ENCODE results near the gene RSBN1.
A peak's percentile ranks its signal among the peaks of the same experiment; 100 is the strongest.

The RSBN1 gene

DNA sequence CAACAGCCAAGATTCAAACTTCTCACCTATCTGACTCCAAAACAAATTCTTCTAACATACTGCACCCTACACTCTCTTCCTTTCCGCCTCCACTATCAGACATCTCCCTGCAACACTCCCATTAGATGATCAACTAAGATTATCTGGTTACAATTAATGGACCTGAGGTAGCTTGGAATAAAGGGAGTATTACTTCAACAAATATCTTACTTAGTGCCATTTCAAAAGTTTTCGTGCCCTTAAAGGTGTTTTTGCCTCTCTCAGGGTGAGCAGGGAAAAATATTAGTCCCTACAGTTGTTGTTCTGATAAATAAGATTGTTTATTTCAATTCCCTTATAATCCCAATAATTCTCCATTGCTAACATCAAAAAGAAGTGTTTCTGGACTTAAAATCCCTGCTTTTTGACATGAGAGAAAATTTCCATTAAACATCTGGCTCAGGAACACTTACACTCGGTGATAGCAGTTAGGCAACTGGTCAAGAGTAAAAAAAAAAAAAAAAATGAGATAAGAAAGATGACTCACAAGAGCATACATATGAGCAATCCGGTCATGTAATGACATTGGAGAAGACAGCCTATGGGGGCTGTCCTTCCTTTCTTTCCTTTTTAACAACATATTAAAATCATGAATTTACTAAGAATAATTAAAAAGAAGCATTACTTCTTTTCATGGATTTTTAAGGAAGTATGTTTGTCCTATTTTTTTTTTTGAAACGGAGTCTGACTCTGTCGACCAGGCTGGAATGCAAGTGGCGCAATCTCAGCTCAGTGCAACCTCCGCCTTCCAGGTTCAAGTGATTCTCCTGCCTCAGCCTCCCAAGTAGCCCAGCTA lies 7.6 kb downstream of the RSBN1 start (continued):
- TF ChIP-seq ZNF335 (tag by site-specific recombination; conservative IDR thresholded peaks at IDR 0.05) (peak; percentile 38; the same call in 1 of the 2 replicates), KLF8 (tag by site-specific recombination; IDR thresholded peaks at IDR 0.05) (peak; percentile 65), ZNF239 (tag by site-specific recombination; IDR thresholded peaks at IDR 0.05) (no peak), FEZF1 (tag by site-specific recombination; IDR thresholded peaks at IDR 0.05) (peak; percentile 83), ZNF624 (tag by site-specific recombination; IDR thresholded peaks at IDR 0.05) (no peak), BCL11A (tag by site-specific recombination; IDR thresholded peaks at IDR 0.05; ENCODE audit: low read depth) (peak; percentile 87; the same call in 1 of the 2 replicates), TRIM28 (IDR thresholded peaks at IDR 0.05; ENCODE audit: borderline replicate concordance, low read length) (peak; percentile 70; the same call in 1 of the 2 replicates), ZNF747 (tag by site-specific recombination; IDR thresholded peaks at IDR 0.05) (no peak), ZSCAN16 (tag by site-specific recombination; IDR thresholded peaks at IDR 0.05) (no peak), ZNF121 (tag by site-specific recombination; IDR thresholded peaks at IDR 0.05) (no peak), ZNF621 (tag by site-specific recombination; IDR thresholded peaks at IDR 0.05) (no peak), ZNF114 (tag by site-specific recombination; IDR thresholded peaks at IDR 0.05) (no peak), ZNF837 (tag by site-specific recombination; IDR thresholded peaks at IDR 0.05) (no peak), KLF9 (tag by site-specific recombination; IDR thresholded peaks at IDR 0.05; ENCODE audit: low read depth) (no peak), ZNF660 (tag by site-specific recombination; IDR thresholded peaks at IDR 0.05) (0 out of 2 replicates have a peak, but pooled peaks have one; percentile 48), ZNF292 (tag by site-specific recombination; IDR thresholded peaks at IDR 0.05; ENCODE audit: borderline replicate concordance, low read depth) (no peak), PRDM1 (tag by site-specific recombination; IDR thresholded peaks at IDR 0.05) (peak; percentile 65), ZNF571 (tag by site-specific recombination; IDR thresholded peaks at IDR 0.05) (no peak)
- TF ChIP-seq, protein P1, sequence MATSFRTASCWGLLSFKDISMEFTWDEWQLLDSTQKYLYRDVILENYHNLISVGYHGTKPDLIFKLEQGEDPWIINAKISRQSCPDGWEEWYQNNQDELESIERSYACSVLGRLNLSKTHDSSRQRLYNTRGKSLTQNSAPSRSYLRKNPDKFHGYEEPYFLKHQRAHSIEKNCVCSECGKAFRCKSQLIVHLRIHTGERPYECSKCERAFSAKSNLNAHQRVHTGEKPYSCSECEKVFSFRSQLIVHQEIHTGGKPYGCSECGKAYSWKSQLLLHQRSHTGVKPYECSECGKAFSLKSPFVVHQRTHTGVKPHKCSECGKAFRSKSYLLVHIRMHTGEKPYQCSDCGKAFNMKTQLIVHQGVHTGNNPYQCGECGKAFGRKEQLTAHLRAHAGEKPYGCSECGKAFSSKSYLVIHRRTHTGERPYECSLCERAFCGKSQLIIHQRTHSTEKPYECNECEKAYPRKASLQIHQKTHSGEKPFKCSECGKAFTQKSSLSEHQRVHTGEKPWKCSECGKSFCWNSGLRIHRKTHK (tag by site-specific recombination; IDR thresholded peaks at IDR 0.05), result no peak
- TF ChIP-seq, protein P2, sequence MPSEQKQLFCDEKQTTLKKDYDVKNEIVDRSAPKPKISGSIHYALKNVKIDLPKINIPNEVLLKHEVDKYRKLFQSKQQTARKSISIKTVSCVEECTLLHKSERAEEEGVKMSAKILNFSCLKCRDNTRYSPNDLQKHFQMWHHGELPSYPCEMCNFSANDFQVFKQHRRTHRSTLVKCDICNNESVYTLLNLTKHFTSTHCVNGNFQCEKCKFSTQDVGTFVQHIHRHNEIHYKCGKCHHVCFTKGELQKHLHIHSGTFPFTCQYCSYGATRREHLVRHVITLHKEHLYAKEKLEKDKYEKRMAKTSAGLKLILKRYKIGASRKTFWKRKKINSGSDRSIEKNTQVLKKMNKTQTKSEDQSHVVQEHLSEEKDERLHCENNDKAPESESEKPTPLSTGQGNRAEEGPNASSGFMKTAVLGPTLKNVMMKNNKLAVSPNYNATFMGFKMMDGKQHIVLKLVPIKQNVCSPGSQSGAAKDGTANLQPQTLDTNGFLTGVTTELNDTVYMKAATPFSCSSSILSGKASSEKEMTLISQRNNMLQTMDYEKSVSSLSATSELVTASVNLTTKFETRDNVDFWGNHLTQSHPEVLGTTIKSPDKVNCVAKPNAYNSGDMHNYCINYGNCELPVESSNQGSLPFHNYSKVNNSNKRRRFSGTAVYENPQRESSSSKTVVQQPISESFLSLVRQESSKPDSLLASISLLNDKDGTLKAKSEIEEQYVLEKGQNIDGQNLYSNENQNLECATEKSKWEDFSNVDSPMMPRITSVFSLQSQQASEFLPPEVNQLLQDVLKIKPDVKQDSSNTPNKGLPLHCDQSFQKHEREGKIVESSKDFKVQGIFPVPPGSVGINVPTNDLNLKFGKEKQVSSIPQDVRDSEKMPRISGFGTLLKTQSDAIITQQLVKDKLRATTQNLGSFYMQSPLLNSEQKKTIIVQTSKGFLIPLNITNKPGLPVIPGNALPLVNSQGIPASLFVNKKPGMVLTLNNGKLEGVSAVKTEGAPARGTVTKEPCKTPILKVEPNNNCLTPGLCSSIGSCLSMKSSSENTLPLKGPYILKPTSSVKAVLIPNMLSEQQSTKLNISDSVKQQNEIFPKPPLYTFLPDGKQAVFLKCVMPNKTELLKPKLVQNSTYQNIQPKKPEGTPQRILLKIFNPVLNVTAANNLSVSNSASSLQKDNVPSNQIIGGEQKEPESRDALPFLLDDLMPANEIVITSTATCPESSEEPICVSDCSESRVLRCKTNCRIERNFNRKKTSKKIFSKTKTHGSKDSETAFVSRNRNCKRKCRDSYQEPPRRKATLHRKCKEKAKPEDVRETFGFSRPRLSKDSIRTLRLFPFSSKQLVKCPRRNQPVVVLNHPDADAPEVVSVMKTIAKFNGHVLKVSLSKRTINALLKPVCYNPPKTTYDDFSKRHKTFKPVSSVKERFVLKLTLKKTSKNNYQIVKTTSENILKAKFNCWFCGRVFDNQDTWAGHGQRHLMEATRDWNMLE (tag by site-specific recombination; conservative IDR thresholded peaks at IDR 0.05; ENCODE audit: low read depth), result 0 out of 2 replicates have a peak, but pooled peaks have one; percentile 24
- TF ChIP-seq, protein P3, sequence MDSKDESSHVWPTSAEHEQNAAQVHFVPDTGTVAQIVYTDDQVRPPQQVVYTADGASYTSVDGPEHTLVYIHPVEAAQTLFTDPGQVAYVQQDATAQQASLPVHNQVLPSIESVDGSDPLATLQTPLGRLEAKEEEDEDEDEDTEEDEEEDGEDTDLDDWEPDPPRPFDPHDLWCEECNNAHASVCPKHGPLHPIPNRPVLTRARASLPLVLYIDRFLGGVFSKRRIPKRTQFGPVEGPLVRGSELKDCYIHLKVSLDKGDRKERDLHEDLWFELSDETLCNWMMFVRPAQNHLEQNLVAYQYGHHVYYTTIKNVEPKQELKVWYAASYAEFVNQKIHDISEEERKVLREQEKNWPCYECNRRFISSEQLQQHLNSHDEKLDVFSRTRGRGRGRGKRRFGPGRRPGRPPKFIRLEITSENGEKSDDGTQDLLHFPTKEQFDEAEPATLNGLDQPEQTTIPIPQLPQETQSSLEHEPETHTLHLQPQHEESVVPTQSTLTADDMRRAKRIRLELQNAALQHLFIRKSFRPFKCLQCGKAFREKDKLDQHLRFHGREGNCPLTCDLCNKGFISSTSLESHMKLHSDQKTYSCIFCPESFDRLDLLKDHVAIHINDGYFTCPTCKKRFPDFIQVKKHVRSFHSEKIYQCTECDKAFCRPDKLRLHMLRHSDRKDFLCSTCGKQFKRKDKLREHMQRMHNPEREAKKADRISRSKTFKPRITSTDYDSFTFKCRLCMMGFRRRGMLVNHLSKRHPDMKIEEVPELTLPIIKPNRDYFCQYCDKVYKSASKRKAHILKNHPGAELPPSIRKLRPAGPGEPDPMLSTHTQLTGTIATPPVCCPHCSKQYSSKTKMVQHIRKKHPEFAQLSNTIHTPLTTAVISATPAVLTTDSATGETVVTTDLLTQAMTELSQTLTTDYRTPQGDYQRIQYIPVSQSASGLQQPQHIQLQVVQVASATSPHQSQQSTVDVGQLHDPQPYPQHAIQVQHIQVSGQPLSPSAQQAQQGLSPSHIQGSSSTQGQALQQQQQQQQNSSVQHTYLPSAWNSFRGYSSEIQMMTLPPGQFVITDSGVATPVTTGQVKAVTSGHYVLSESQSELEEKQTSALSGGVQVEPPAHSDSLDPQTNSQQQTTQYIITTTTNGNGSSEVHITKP (tag by site-specific recombination; IDR thresholded peaks at IDR 0.05), result peak; percentile 26
- TF ChIP-seq, protein P4, sequence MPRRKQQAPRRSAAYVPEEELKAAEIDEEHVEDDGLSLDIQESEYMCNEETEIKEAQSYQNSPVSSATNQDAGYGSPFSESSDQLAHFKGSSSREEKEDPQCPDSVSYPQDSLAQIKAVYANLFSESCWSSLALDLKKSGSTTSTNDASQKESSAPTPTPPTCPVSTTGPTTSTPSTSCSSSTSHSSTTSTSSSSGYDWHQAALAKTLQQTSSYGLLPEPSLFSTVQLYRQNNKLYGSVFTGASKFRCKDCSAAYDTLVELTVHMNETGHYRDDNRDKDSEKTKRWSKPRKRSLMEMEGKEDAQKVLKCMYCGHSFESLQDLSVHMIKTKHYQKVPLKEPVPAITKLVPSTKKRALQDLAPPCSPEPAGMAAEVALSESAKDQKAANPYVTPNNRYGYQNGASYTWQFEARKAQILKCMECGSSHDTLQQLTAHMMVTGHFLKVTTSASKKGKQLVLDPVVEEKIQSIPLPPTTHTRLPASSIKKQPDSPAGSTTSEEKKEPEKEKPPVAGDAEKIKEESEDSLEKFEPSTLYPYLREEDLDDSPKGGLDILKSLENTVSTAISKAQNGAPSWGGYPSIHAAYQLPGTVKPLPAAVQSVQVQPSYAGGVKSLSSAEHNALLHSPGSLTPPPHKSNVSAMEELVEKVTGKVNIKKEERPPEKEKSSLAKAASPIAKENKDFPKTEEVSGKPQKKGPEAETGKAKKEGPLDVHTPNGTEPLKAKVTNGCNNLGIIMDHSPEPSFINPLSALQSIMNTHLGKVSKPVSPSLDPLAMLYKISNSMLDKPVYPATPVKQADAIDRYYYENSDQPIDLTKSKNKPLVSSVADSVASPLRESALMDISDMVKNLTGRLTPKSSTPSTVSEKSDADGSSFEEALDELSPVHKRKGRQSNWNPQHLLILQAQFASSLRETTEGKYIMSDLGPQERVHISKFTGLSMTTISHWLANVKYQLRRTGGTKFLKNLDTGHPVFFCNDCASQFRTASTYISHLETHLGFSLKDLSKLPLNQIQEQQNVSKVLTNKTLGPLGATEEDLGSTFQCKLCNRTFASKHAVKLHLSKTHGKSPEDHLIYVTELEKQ (tag by site-specific recombination; IDR thresholded peaks at IDR 0.05; ENCODE audit: borderline replicate concordance), result 0 out of 2 replicates have a peak, but pooled peaks have one; percentile 43
- TF ChIP-seq, protein P5, sequence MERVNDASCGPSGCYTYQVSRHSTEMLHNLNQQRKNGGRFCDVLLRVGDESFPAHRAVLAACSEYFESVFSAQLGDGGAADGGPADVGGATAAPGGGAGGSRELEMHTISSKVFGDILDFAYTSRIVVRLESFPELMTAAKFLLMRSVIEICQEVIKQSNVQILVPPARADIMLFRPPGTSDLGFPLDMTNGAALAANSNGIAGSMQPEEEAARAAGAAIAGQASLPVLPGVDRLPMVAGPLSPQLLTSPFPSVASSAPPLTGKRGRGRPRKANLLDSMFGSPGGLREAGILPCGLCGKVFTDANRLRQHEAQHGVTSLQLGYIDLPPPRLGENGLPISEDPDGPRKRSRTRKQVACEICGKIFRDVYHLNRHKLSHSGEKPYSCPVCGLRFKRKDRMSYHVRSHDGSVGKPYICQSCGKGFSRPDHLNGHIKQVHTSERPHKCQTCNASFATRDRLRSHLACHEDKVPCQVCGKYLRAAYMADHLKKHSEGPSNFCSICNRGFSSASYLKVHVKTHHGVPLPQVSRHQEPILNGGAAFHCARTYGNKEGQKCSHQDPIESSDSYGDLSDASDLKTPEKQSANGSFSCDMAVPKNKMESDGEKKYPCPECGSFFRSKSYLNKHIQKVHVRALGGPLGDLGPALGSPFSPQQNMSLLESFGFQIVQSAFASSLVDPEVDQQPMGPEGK (tag by site-specific recombination; IDR thresholded peaks at IDR 0.05), result 0 out of 2 replicates have a peak, but pooled peaks have one; percentile 19

All from HEK293 (cell line).